HG02852 (cell line): ENCODE results near the gene ANGPTL1.

Source experiments
- ATAC-seq: cut with Tn5 transposase; IDR thresholded peaks from one replicate; pipeline ENCODE4 v1.9.1; 2021; ENCODE audit warnings: mild to moderate bottlenecking, moderate library complexity; ENCODE audit not compliant: unreplicated experiment

Gene ANGPTL1, protein sequence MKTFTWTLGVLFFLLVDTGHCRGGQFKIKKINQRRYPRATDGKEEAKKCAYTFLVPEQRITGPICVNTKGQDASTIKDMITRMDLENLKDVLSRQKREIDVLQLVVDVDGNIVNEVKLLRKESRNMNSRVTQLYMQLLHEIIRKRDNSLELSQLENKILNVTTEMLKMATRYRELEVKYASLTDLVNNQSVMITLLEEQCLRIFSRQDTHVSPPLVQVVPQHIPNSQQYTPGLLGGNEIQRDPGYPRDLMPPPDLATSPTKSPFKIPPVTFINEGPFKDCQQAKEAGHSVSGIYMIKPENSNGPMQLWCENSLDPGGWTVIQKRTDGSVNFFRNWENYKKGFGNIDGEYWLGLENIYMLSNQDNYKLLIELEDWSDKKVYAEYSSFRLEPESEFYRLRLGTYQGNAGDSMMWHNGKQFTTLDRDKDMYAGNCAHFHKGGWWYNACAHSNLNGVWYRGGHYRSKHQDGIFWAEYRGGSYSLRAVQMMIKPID

DNA sequence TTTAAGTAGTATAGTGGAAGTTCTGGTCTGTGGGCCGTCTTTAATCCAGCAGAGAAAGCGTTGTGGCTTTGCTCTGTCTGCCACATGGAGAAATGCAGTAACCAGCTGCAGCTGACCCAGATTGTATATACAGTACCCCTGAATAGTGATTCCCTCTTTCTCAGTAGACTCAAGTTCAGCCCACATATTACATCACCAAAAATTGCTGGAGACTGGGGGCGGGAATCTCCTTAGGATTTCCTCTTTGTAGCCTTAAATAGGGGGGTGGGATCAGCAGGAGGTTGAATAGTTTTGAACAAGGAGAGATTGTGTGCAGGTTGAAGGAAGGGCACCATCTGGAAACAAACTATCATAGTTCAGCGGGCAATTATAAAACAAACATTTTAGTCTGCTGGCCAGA lies at the start of gene ANGPTL1:
Gene ANGPTL1, minus strand, starts transcription at position 134 of the 400 bp plus-strand sequence. CDS start 5,301 bp downstream, outside the sequence.
- ATAC-seq = no peak

DNA sequence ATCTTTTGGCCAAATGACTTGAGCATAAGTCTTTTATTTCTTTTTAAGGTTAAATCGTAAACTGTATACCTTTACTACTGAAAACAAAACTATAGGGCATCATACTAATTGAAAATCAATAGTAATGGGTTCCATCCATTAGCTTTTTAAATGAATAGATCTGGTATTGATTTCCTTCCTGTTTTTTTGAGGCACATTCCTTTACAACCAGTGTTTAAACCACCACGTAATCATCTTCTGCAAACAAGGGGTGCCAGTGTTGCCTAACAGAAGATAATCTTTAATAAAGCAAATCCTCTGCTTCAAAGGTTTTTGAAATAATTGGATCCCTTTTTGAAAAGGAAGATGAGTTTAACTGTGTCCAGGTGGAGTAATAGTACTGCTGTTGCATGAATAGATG lies 48.7 kb upstream of the ANGPTL1 start:
- ATAC-seq = no peak

DNA sequence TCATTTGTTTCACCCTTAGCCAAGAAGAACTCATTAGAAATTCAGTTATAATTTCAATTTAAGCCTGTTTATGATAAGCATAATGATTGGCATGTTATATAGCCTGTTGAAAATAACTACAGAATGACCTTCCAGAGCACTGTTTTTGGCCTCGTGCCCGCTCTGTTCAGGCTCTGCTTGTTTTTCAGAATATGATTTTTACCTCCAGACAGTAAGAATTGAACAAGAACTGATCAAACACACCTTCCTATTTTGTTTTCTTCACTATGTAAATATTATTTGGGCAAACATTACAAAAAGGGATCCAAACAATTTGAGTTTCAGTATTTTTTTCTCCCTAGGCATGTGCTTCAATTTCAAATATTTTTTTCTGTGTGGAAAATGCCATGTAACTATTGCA lies 48.1 kb upstream of the ANGPTL1 start:
- no peak for ATAC-seq

DNA sequence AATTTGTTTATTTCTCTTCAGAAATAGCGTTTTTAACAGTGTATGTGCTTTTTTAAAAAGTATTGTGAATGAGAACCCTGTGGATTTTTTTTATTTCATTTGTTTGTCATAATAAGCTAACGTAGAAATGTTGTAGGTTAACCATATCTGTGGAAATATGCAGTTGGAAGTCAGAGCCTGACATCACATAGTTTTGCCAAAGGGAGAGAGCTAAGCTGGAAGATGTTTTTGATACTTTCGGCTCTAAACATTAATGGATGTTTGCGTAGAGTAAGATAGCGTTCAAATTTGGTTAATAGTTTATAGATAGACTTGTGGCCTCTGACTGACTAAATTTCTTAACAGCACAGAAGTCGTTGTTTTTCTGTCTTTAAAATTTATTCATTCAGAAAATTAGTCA lies 47.4 kb upstream of the ANGPTL1 start:
- ATAC-seq = no peak

DNA sequence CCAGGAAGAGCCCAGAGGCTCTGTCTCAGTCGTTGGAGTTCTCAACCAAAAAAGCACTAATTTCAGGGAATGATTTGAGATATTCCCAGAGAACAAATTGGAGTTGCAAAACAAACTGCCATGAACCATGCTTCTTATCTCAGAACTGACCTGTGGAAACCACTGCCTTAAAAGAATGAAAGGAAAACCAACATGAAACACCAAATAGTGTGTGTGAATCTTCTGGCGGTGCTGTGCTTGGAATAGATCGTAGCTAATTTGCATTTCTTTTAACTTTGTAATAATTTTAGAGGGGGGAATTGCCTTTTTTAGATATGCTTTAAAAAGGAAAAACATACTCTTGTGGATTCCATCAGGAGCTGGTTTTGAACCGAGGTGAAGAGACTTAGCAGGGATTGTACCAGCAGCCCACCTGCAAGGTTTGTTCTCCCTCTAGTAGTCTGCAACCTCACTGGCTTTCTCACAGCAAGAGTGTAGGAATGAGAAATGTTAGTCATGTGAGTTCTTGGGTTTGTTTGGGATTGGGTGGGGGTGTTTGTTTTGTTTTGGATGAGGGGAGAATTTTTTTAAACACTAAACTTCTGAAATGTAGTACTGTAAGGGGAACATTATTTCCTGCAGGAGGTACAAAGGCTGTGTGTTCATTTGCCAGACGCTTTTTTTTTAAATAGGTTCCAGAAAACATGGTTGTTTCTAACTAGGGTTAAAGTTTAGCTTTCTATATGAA lies 45.7 kb upstream of the ANGPTL1 start:
- ATAC-seq = peak; percentile 56

DNA sequence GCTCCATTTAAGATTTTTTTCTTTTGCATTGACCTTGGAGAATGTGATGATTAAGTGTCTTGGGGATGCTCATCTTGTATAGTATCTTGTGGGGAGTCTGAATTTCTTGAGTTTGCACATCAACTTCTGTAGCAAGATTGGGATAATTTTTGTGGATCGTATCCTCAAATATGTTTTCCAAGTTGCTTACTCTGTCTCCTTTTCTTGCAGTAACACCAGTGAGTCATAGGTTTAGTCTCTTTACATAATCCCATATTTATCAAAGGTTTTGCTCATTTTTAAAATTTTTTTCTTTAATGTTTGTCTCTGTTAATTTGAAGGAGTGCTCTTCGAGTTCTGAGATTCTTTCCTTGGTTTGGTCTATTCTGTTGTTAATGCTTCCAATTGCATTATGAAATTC lies 41.7 kb upstream of the ANGPTL1 start:
- ATAC-seq = no peak

DNA sequence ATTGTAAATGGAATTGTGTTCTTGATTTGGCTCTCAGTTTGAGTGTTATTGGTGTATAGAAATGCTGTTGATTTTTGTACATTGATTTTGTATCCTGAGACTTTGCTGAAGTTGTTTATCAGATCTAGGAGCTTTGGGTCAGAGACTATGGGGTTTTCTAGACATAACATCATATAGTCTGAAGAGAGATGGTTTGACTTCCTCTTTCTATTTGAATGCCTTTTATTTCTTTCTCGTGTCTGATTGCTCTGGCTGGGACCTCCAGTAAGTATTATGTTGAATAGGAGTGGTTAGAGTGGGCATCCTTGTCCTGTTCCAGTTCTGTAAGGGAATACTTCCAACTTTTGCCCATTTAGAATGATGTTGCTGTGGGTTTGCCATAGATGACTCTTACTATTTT lies 39.1 kb upstream of the ANGPTL1 start:
- no peak for ATAC-seq

DNA sequence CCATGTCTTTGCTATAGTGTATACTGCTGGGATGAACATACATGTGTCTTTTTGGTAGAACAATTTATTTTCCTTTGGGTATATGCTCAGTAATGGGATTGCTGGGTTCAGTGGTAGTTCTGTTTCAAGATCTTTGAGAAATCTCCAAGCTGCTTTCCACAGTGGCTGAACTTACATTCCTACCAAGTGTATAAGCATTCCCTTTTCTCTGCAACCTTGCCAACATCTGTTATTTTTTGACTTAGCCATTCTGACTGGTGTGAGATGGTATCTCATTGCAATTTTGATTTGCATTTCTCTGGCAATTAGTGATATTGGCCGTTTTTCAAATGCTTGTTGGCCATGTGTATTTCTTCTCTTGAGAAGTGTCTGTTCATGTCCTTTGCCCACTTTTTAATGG lies 37.5 kb upstream of the ANGPTL1 start:
- no peak for ATAC-seq

DNA sequence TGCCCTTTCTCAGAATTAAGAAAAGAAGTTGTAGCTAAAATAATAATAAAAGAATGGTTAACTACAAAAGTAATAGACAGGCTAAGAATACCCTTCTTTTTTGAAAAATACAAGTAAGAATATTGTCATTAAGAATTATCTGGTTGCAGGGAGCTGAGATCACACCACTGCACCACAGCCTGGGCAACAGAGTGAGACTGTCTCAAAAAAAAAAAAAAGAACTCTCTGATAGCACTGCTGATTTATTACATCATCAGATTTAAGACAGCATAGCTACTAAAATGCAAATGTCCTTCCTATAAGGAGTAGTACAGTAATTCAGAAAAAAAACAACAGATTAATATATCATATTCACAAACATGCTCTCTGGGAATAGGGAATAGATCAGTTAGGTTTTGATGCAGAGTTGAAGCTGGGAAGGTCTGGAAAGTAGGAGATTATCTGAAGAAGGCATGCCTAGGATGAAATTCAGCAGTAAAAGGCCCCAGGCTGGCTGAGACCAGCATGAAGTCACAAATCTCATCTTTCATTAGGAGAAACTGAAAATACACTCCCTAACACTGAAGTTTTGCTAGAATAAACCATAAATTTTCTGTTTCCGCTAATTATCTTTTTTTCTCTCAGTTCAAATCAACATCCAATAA lies 30.7 kb upstream of the ANGPTL1 start:
- no peak for ATAC-seq

DNA sequence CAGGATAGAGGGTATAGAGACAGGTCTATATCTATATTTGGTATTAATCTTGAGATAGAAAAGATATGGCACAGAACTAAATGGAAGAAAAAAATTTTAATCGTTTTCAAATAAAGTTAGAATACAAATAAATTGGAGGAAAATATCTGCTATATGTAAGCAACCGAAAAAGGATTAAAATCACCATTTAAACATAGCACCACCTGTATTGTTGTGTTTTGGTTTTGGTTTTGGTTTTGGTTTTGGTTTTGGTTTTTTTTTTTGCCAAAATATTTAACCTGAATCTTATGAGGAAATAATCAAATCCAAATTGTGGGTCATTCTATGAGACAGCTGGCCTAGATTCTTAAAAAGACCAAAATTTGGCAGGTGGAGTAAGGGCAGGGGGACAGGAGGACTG lies 28.5 kb upstream of the ANGPTL1 start:
- no peak for ATAC-seq

DNA sequence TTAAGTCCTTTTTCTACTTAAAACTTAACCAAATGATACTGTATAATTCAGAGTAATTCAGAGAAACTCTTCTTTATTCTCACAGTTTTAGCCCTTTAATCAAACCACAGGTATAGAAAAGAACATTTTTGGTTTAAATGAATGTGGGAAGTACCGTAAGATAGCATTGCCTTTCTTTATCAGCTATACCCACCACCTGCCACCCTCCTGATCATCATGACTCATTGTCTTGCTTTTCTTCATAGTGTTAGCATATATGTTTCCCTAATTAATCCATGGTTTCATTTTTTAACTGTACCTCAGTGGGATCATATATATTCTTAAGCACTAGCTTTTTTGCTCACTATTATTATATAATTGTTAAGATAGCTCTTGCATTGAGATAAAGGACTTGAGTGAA lies 27.5 kb upstream of the ANGPTL1 start:
- no peak for ATAC-seq

DNA sequence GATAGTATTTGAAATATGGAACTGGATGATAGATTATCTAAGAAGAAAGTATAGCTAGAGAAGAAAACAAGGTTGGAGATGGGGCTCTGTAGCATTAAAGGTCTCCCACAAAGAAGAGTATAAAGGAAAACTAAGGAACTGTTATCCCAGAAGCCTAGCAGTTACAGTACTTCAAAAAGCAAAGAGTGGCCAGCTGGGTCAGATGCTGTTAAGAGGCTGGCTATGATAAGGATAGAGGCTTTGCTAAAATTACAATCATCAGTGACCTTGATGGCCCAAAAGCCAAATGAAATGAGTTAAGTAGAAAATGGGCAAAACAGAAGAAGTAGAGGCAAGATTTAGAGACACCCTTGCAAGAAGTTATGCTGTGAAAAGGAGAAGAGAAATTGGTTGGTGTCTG lies 25.1 kb upstream of the ANGPTL1 start:
- no peak for ATAC-seq

DNA sequence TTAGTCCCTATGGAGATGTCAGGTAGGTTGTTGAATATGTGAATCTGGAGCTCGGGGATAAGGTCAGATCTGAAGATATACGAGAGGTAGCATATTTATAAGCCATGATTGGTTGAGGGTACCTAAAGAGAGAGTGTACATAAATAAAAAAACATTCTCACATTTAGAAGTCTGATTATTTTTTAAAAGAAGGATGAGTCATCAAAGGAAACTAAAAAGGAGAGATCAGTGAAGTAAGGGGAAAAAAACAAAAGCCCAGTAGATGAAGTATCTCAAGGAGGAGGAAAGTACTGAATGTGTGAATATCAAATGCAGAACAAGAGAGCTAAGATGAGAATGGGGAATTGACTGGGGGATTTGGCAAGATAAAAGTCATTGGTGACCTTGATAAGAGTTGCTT lies 15.7 kb upstream of the ANGPTL1 start:
- ATAC-seq = no peak

DNA sequence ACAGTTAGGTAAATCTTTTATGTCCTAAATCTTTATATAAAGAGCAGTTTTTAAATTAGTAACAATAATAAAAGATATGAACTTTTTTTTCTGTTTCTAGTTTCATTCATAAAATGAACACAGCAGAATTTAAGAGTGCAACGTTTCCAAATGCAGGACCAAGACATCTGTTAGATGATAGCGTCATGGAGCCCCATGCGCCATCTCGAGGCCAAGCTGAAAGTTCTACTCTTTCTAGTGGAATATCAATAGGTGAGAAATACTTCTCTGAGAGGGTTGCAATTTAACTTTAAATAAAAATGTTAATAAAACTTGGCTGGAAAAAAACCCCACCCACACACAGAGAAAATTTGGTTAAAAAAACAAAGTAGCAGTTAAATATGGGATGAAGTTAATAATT lies 15.0 kb upstream of the ANGPTL1 start:
- no peak for ATAC-seq

DNA sequence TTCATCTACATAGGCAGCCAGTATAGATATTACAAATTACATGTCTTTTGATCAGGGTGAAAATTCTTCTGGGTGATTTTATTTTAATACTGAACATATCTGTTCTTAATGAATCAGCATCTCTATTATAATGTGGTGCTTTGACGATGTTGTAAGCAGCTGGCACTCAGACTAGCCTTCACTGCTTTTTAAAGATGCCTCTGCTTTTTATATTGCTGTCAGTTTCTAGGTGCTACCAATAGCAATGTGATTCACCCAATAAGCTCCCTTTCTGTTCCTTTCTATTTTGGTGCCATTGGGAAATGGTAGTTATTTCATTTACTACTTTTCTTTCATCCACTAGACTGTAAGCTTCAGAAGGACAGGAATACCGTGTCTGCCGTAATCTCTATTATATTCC lies 11.1 kb upstream of the ANGPTL1 start:
- ATAC-seq = no peak

DNA sequence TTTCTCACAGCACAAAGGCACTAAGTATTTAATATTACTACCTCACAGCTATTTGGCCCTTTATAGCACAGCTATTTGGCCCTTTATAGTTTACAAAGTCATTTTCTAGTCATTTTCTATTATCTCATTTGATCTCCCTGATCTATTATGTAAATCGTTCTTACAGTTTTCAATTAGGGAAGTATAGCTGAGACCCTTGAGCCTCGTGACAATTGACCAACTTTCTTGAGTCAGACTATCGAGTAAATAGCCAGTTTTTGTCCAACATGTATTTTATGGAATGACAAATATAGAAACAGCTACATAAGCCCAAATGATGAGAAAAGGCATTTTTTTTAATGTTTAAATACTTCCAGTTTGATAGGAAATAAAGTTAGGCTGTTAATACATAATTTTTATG lies 7.0 kb upstream of the ANGPTL1 start:
- no peak for ATAC-seq

DNA sequence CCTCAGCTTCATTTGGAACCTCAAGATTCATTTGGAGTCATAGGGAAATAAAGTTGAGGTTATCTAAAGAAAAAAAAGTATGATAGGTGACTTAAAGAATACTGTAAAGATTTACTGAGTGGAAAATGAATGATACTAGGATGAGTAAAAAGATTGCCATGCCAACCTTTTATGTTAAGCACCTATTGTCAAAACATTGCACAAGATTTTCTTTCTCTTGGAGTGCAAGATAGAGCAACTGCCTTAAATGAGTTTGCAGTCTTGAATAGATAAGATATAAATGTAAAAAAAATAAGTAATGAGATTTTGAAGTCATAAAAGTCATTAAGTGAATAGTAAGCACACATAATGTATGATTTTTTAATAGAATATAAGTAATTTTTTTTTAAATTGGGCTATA lies 5.1 kb upstream of the ANGPTL1 start:
- no peak for ATAC-seq

DNA sequence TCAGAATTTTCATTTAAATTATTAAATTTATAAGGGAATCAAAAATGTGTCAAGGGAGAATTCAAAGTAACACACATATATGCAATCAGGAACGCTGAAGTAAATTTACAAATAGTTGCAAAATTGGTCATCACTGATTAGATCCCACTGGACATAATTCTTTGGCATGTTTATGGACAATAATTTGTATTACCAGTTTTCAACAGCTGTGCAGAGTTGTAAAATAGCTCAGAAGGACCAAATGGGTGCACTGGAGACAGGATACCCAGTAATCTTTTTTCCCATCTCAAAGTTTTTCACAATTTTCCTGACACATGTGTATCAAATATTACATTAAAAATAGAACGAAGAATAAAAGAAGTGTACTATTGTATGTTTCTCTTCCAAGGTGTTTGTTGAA lies 4.1 kb upstream of the ANGPTL1 start:
- no peak for ATAC-seq

DNA sequence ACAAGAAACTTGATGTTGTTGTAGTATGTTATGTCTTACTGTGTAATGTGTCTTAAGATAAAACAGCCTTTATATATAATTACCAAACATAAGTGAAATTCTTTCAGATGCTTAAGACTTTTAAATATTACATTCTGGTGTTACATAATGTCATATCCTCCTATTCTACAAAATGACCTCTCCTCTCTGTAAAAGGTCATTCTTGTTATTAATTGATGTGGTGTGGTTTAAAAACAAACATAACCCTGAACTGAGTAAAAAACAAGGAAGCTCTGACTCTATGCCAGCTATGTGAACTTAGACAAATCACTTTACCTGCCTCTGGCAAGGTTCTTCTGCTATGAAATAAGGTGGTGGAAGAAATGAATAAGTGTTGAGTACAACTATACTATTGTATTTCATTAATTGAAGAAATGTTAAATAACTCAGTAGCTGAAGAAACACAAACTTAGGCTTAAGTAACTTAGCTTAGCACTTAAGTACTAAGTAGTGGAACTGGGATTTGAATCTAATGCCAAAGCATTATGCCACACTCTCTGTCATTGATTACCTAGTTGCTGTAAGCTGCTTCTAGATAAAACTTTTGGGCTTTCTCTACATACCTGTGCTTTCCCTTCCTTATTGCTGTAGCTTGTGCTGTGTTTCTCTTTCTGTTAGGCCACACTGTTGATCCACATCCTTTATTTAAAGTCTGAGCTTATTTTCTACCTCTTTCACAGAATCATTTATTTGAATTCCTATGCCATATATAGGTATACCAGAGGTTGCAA lies 859 bp upstream of the ANGPTL1 start:
- ATAC-seq = no peak

DNA sequence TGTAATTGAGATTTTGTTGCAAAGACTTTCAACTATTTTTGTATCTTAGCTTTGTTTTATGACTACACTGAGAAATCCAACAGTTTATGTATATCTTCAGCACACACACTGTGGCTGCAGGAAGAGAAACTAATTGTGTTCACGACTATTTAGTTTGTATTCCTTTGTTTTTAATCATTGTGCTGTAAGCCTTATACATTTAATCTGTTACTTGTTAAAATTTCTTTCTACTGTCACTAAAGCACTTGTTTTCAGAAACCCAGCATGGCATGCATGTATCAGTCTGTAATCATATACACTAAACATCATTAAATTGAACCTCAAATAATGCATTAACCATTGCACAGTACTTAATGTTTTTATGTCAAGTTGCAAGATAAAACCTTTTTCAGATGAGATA lies 656 bp downstream of the ANGPTL1 start:
- no peak for ATAC-seq

DNA sequence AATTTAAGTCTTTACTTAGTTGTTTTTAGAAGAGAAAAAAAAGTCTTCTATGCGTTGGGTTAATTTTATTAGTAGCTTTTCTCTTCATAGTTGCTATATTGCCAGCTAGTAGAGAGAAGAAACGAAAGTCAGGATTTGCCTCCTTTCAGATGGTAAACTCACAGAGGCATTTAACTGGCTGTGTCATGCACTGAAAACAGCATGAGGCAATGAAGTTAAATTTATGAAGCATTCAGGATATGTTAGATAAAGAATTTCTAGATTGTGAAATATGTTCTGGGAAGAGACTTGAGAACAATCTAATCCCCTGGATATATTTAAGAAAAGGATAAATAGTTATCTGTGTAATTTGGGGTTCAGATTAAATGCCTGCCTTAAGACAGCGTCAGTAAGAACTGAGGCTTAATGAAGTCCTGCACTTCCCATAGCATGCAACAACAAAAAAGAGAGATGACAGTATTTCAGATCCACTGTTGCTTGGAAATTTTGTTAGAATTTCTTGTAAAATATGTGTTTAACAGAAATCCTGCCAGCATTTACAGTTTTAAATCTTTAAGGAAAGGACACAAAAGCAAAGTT lies 1.7 kb downstream of the ANGPTL1 start:
- ATAC-seq = no peak
